Liver (tissue), 9 donors: Measurements from ENCODE around the gene SLC5A2. TPM values are rescaled to one million over a fixed set of nuclear protein-coding genes. Genes with fewer than 3 reads are reported as not detected.
A peak's percentile ranks its signal among the peaks of the same experiment; 100 is the strongest.
"Not testable (repeated sequence)": the region's sequence is repeated elsewhere in the genome, so short reads cannot be mapped to it uniquely, and the experiment has no call there.

ENCODE experiments used
- DNase-seq: peaks from one replicate; pipeline ENCODE4 v3.0.0-alpha.2; 2017; ENCODE audit warnings: low spot score
- H3K27ac ChIP-seq, 2 donors: one replicate each; pipeline ENCODE4 v1.7.0; 2013; ENCODE audit warnings: inconsistent platforms in 2 of 2, low read length in 2 of 2, control low read depth in 1 of 2, low read depth in 1 of 2, mild to moderate bottlenecking in 1 of 2
- H3K27me3 ChIP-seq, 4 donors: one replicate each; pipeline versions ENCODE4 v1.6.1 to v1.7.0; 2013; ENCODE audit warnings: low read length in 3 of 4, inconsistent platforms in 1 of 4, mild to moderate bottlenecking in 1 of 4, moderate library complexity in 1 of 4; ENCODE audit not compliant: control insufficient read depth in 4 of 4, insufficient read depth in 4 of 4
- H3K36me3 ChIP-seq, 4 donors: one replicate each; pipeline versions ENCODE4 v1.6.1 to v1.7.0; 2013; ENCODE audit warnings: low read length in 3 of 4, mild to moderate bottlenecking in 3 of 4, low read depth in 1 of 4, moderate library complexity in 1 of 4; ENCODE audit not compliant: control insufficient read depth in 4 of 4, insufficient read depth in 3 of 4
- H3K4me1 ChIP-seq, 4 donors: one replicate each; pipeline versions ENCODE4 v1.6.1 to v1.7.0; 2013; ENCODE audit warnings: low read length in 3 of 4, mild to moderate bottlenecking in 3 of 4, moderate library complexity in 1 of 4; ENCODE audit not compliant: control insufficient read depth in 4 of 4, insufficient read depth in 4 of 4
- H3K4me3 ChIP-seq, 3 donors: one replicate each; pipeline versions ENCODE4 v1.6.1 to v1.7.0; 2013; ENCODE audit warnings: low read length in 3 of 3, control low read depth in 1 of 3, low read depth in 1 of 3, mild to moderate bottlenecking in 1 of 3
- H3K9ac ChIP-seq, 2 donors: one replicate each; pipeline ENCODE4 v1.7.0; 2013; ENCODE audit warnings: low read length in 2 of 2, mild to moderate bottlenecking in 2 of 2, moderate library complexity in 2 of 2, control low read depth in 1 of 2, low read depth in 1 of 2
- H3K9me3 ChIP-seq, 4 donors: one replicate each; pipeline versions ENCODE4 v1.6.1 to v1.7.0; 2013; ENCODE audit warnings: low read length in 3 of 4; ENCODE audit not compliant: control insufficient read depth in 4 of 4
- EGR1 ChIP-seq, 2 donors: IDR thresholded peaks; 2 replicates each; pipeline ENCODE4 v1.6.1; 2016 to 2018; ENCODE audit warnings: antibody characterized with exemption in 2 of 2, low read depth in 2 of 2
- FOXA1 ChIP-seq: IDR thresholded peaks from 2 replicates; pipeline ENCODE4 v1.6.1; 2016; ENCODE audit warnings: antibody characterized with exemption
- FOXA2 ChIP-seq: IDR thresholded peaks from 2 replicates; pipeline ENCODE4 v1.6.1; 2016; ENCODE audit warnings: antibody characterized with exemption
- GABPA ChIP-seq, 2 donors: IDR thresholded peaks in 1 of 2; conservative IDR thresholded peaks in 1 of 2; 2 replicates each; pipeline ENCODE4 v1.6.1; 2016; ENCODE audit warnings: antibody characterized with exemption in 2 of 2, mild to moderate bottlenecking in 1 of 2, moderate library complexity in 1 of 2
- HNF4A ChIP-seq, 2 donors: conservative IDR thresholded peaks; 2 replicates each; pipeline ENCODE4 v1.6.1; 2016; ENCODE audit warnings: antibody characterized with exemption in 2 of 2, mild to moderate bottlenecking in 2 of 2
- HNF4G ChIP-seq: IDR thresholded peaks from 2 replicates; pipeline ENCODE4 v1.6.1; 2016; ENCODE audit warnings: antibody characterized with exemption
- JUND ChIP-seq, 2 donors: IDR thresholded peaks; 2 replicates each; pipeline ENCODE4 v1.6.1; 2016; ENCODE audit warnings: antibody characterized with exemption in 2 of 2
- NR2F2 ChIP-seq: IDR thresholded peaks from 2 replicates; pipeline ENCODE4 v1.6.1; 2016; ENCODE audit warnings: antibody characterized with exemption
- RAD21 ChIP-seq, 2 donors: IDR thresholded peaks; 2 replicates each; pipeline ENCODE4 v1.6.1; 2016; ENCODE audit warnings: antibody characterized with exemption in 2 of 2, mild to moderate bottlenecking in 2 of 2
- RXRA ChIP-seq, 2 donors: IDR thresholded peaks; 2 replicates each; pipeline ENCODE4 v1.6.1; 2017 to 2018; ENCODE audit warnings: antibody characterized with exemption in 2 of 2, mild to moderate bottlenecking in 1 of 2
- SP1 ChIP-seq: IDR thresholded peaks from 2 replicates; pipeline ENCODE4 v1.6.1; 2018; ENCODE audit warnings: antibody characterized with exemption, mild to moderate bottlenecking
- TAF1 ChIP-seq: conservative IDR thresholded peaks from 2 replicates; pipeline ENCODE4 v1.6.1; 2016; ENCODE audit warnings: antibody characterized with exemption, mild to moderate bottlenecking
- YY1 ChIP-seq: IDR thresholded peaks from 2 replicates; pipeline ENCODE4 v1.6.1; 2016; ENCODE audit warnings: antibody characterized with exemption, mild to moderate bottlenecking
- WGBS: extraction: QIAGEN DNeasy Blood & Tissue Kit; methylation state at CpG from one replicate; pipeline ENCODE4 v1.1.7; 2013; 5-methylcytosine and 5-hydroxymethylcytosine counted together
- polyA plus RNA-seq, 2 donors: library from polyadenylated mRNA; stranded (reverse) in 1 of 2; unstranded in 1 of 2; fragments of 200-250 nt in 1 of 2; fragments of >200 nt in 1 of 2; fragmentation: Nextera tagmentation in 1 of 2; extraction: Ambion mirVana in 1 of 2; gene quantifications; one replicate each; pipeline versions ENCODE4 v1.2.1 to v1.2.3, GENCODE V29; 2013 to 2015
- total RNA-seq, 2 donors: library from RNA; depleted of rRNA; stranded (reverse); fragments of >200 nt; gene quantifications; one replicate each; pipeline ENCODE4 v1.2.3, GENCODE V29; 2014
- TF ChIP-seq, protein P1 (sequence below): IDR thresholded peaks from 2 replicates; pipeline ENCODE4 v1.6.1; 2016; ENCODE audit warnings: antibody characterized with exemption
- TF ChIP-seq, protein P2 (sequence below): IDR thresholded peaks from 2 replicates; pipeline ENCODE4 v1.6.1; 2016; ENCODE audit warnings: antibody characterized with exemption, mild to moderate bottlenecking
- TF ChIP-seq, protein P3 (sequence below): fragments of 150-350 bp; IDR thresholded peaks from 2 replicates; pipeline ENCODE4 v1.5.1; 2017; ENCODE audit warnings: improper control_type of control experiment, low read depth, low read length; ENCODE audit not compliant: missing input control
- TF ChIP-seq, protein P4 (sequence below): IDR thresholded peaks from 2 replicates; pipeline ENCODE4 v1.6.1; 2016; ENCODE audit warnings: antibody characterized with exemption
- TF ChIP-seq, protein P5 (sequence below): IDR thresholded peaks from 2 replicates; pipeline ENCODE4 v1.6.1; 2016; ENCODE audit warnings: antibody characterized with exemption
- donor health status: healthy.
- donor health status: healthy.
- donor health status: healthy.
- donor health status: healthy.
- donor health status: healthy.

Gene SLC5A2
- total and polyA plus RNA-seq, 4 donors, result 0.14 to 8.1 (median 0.93) TPM; not detected in 1

DNA sequence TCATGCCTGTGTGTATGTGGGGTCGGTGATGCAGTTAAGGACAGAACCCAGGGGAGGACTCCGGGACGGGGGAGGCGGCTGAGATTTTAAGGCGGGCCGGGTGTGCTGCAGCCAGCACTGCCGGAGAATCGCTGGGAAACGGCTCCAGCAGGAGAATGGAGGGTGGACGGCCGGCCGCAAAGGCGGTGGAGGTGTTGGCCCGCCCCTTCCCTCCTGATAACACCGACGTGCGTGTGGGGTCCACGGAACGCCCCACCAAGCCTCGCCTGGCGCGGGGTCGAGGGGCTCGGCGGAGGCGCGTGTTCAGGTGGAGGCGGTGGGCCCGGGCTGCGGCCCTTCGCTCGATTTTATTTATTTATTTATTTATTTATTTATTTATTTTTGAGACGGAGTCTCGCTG, 41.0 kb upstream of the SLC5A2 start:
- DNase-seq, result no peak
- Histone ChIP-seq H3K27ac (no peak overlapping the region), H3K9ac (no peak overlapping the region), H3K4me1 (peaks cover 0 to 9% (median 3%) of the 10 kb centered on the region in 4 donors), H3K36me3 (no peaks in the 10 kb centered on the region), H3K9me3 (no peaks in the 10 kb centered on the region), H3K27me3 (no peaks in the 10 kb centered on the region), H3K4me3 (peak overlapping the region in 1 of 3 donors; percentile 79)
- TF ChIP-seq, protein P1, sequence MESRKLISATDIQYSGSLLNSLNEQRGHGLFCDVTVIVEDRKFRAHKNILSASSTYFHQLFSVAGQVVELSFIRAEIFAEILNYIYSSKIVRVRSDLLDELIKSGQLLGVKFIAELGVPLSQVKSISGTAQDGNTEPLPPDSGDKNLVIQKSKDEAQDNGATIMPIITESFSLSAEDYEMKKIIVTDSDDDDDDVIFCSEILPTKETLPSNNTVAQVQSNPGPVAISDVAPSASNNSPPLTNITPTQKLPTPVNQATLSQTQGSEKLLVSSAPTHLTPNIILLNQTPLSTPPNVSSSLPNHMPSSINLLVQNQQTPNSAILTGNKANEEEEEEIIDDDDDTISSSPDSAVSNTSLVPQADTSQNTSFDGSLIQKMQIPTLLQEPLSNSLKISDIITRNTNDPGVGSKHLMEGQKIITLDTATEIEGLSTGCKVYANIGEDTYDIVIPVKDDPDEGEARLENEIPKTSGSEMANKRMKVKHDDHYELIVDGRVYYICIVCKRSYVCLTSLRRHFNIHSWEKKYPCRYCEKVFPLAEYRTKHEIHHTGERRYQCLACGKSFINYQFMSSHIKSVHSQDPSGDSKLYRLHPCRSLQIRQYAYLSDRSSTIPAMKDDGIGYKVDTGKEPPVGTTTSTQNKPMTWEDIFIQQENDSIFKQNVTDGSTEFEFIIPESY, result no peak
- TF ChIP-seq YY1, result no peak
- TF ChIP-seq, protein P2, sequence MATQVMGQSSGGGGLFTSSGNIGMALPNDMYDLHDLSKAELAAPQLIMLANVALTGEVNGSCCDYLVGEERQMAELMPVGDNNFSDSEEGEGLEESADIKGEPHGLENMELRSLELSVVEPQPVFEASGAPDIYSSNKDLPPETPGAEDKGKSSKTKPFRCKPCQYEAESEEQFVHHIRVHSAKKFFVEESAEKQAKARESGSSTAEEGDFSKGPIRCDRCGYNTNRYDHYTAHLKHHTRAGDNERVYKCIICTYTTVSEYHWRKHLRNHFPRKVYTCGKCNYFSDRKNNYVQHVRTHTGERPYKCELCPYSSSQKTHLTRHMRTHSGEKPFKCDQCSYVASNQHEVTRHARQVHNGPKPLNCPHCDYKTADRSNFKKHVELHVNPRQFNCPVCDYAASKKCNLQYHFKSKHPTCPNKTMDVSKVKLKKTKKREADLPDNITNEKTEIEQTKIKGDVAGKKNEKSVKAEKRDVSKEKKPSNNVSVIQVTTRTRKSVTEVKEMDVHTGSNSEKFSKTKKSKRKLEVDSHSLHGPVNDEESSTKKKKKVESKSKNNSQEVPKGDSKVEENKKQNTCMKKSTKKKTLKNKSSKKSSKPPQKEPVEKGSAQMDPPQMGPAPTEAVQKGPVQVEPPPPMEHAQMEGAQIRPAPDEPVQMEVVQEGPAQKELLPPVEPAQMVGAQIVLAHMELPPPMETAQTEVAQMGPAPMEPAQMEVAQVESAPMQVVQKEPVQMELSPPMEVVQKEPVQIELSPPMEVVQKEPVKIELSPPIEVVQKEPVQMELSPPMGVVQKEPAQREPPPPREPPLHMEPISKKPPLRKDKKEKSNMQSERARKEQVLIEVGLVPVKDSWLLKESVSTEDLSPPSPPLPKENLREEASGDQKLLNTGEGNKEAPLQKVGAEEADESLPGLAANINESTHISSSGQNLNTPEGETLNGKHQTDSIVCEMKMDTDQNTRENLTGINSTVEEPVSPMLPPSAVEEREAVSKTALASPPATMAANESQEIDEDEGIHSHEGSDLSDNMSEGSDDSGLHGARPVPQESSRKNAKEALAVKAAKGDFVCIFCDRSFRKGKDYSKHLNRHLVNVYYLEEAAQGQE, result no peak
- TF ChIP-seq FOXA1, result no peak
- TF ChIP-seq NR2F2, result no peak
- TF ChIP-seq, protein P3, sequence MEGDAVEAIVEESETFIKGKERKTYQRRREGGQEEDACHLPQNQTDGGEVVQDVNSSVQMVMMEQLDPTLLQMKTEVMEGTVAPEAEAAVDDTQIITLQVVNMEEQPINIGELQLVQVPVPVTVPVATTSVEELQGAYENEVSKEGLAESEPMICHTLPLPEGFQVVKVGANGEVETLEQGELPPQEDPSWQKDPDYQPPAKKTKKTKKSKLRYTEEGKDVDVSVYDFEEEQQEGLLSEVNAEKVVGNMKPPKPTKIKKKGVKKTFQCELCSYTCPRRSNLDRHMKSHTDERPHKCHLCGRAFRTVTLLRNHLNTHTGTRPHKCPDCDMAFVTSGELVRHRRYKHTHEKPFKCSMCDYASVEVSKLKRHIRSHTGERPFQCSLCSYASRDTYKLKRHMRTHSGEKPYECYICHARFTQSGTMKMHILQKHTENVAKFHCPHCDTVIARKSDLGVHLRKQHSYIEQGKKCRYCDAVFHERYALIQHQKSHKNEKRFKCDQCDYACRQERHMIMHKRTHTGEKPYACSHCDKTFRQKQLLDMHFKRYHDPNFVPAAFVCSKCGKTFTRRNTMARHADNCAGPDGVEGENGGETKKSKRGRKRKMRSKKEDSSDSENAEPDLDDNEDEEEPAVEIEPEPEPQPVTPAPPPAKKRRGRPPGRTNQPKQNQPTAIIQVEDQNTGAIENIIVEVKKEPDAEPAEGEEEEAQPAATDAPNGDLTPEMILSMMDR, result no peak
- TF ChIP-seq HNF4G, result no peak
- TF ChIP-seq SP1, result no peak
- TF ChIP-seq HNF4A (conservative IDR thresholded peaks at IDR 0.05), result no peak
- no peak for TF ChIP-seq JUND (IDR thresholded peaks at IDR 0.05)
- no peak for TF ChIP-seq GABPA (IDR thresholded peaks at IDR 0.05 in 1 of 2, conservative IDR thresholded peaks at IDR 0.05 in 1 of 2)
- no peak for TF ChIP-seq EGR1 (IDR thresholded peaks at IDR 0.05; ENCODE audit: low read depth in 2 of 2)
- no peak for TF ChIP-seq TAF1
- no peak for TF ChIP-seq RAD21 (IDR thresholded peaks at IDR 0.05)
- TF ChIP-seq, protein P4, sequence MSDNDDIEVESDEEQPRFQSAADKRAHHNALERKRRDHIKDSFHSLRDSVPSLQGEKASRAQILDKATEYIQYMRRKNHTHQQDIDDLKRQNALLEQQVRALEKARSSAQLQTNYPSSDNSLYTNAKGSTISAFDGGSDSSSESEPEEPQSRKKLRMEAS, result no peak
- TF ChIP-seq, protein P5, sequence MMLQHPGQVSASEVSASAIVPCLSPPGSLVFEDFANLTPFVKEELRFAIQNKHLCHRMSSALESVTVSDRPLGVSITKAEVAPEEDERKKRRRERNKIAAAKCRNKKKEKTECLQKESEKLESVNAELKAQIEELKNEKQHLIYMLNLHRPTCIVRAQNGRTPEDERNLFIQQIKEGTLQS, result no peak
- no peak for TF ChIP-seq RXRA (IDR thresholded peaks at IDR 0.05)
- no peak for TF ChIP-seq FOXA2
- 60% methylated on average over 34 of the region's 34 CpGs for WGBS

DNA sequence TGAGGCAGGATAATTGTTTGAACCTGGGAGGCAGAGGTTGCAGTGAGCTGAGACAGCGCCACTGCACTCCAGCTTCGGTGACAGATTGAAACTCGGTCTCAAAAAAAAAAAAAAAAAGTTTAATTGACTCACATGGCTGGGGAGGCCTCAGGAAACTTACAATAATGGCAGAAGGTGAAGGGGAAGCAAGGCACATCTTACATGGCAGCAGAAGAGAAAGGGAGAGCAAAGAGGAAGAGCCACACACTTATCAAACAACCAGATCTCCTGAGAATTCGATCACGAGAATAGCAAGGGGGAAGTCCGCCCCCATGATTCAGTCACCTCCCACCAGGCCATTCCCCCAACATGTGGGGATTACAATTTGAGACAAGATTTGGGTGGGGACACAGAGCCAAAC, 37.0 kb upstream of the SLC5A2 start:
- H3K9ac ChIP-seq, H3K27ac ChIP-seq, H3K36me3 ChIP-seq, H3K9me3 ChIP-seq, H3K27me3 ChIP-seq, DNase-seq, H3K4me3 ChIP-seq, H3K4me1 ChIP-seq: not testable (repeated sequence)
- WGBS, result 83% methylated on average over 6 of the region's 6 CpGs
